Nephron progenitor cell (in vitro differentiated cells): ENCODE measurements around the gene SPATA6L.

ENCODE experiments used
- DNase-seq: peaks from one replicate; pipeline ENCODE4 v3.0.0; 2021
- H3K27ac Mint-ChIP-seq: 2 replicates; pipeline ENCODE4 v1.8.0; 2021; ENCODE audit warnings: mild to moderate bottlenecking, moderate library complexity, mixed read lengths
- H3K27me3 Mint-ChIP-seq: 2 replicates; pipeline ENCODE4 v1.8.0; 2021; ENCODE audit warnings: mild to moderate bottlenecking, low read depth, mixed read lengths; ENCODE audit not compliant: poor library complexity
- H3K36me3 Mint-ChIP-seq: 2 replicates; pipeline ENCODE4 v1.8.0; 2021; ENCODE audit warnings: low read depth, mixed read lengths
- H3K4me1 Mint-ChIP-seq: 2 replicates; pipeline ENCODE4 v1.8.0; 2021; ENCODE audit warnings: mixed read lengths
- H3K4me3 Mint-ChIP-seq: 2 replicates; pipeline ENCODE4 v1.8.0; 2021; ENCODE audit warnings: mild to moderate bottlenecking, moderate library complexity, mixed read lengths
- H3K9me3 Mint-ChIP-seq: 2 replicates; pipeline ENCODE4 v1.8.0; 2021; ENCODE audit warnings: mild to moderate bottlenecking, moderate library complexity, mixed read lengths
- CTCF ChIP-seq: fragments of 200-600 bp; sonication (generic); IDR thresholded peaks from 2 replicates; pipeline ENCODE4 v1.5.0; 2021; ENCODE audit warnings: antibody characterized with exemption

Gene SPATA6L

GRCh38 chr9:4620881-4621555 is 45.3 kb downstream of the SPATA6L start:
- Mint-ChIP-seq H3K27me3 (no peaks in the 10 kb centered on the region), H3K36me3 (no peaks in the 10 kb centered on the region), H3K4me1 (peaks cover 5% of the 10 kb centered on the region), H3K4me3 (no peak overlapping the region), H3K9me3 (no peaks in the 10 kb centered on the region), H3K27ac (no peak overlapping the region)
- DNase-seq: no peak
- TF ChIP-seq CTCF: no peak

- Mint-ChIP-seq H3K9me3 (no peaks in the 10 kb centered on the region), H3K27ac (no peak overlapping the region), H3K4me1 (peaks cover 8% of the 10 kb centered on the region), H3K4me3 (no peak overlapping the region), H3K27me3 (no peaks in the 10 kb centered on the region), H3K36me3 (no peaks in the 10 kb centered on the region)
- TF ChIP-seq CTCF: no peak
- no peak for DNase-seq
These were observed 46.1 kb downstream of the SPATA6L start for GRCh38 chr9:4620057-4620765.

GRCh38 chr9:4618700-4619099 is 47.6 kb downstream of the SPATA6L start:
- H3K27me3 Mint-ChIP-seq: no peaks in the 10 kb centered on the region
- DNase-seq: no peak
- no peak overlapping the region for H3K27ac Mint-ChIP-seq
- no peak for TF ChIP-seq CTCF
- H3K36me3 Mint-ChIP-seq: no peaks in the 10 kb centered on the region
- no peaks in the 10 kb centered on the region for H3K9me3 Mint-ChIP-seq
- no peak overlapping the region for H3K4me3 Mint-ChIP-seq
- H3K4me1 Mint-ChIP-seq: peaks cover 13% of the 10 kb centered on the region

GRCh38 chr9:4617752-4618151 is 48.5 kb downstream of the SPATA6L start:
- H3K9me3 Mint-ChIP-seq: no peaks in the 10 kb centered on the region
- TF ChIP-seq CTCF: no peak
- H3K4me3 Mint-ChIP-seq: no peak overlapping the region
- H3K4me1 Mint-ChIP-seq: peaks cover 13% of the 10 kb centered on the region
- no peak for DNase-seq
- no peak overlapping the region for H3K27ac Mint-ChIP-seq
- no peaks in the 10 kb centered on the region for H3K36me3 Mint-ChIP-seq
- H3K27me3 Mint-ChIP-seq: no peaks in the 10 kb centered on the region

- no peak for DNase-seq
- H3K4me3 Mint-ChIP-seq: no peak overlapping the region
- no peaks in the 10 kb centered on the region for H3K27me3 Mint-ChIP-seq
- H3K36me3 Mint-ChIP-seq: no peaks in the 10 kb centered on the region
- H3K4me1 Mint-ChIP-seq: peaks cover 13% of the 10 kb centered on the region
- no peak for TF ChIP-seq CTCF
- H3K9me3 Mint-ChIP-seq: peaks cover 4% of the 10 kb centered on the region
- no peak overlapping the region for H3K27ac Mint-ChIP-seq
These were observed 50.5 kb downstream of the SPATA6L start for GRCh38 chr9:4615778-4616177.

GRCh38 chr9:4615251-4615650 is 51.0 kb downstream of the SPATA6L start:
- no peak for DNase-seq
- no peaks in the 10 kb centered on the region for H3K36me3 Mint-ChIP-seq
- H3K27me3 Mint-ChIP-seq: no peaks in the 10 kb centered on the region
- peaks cover 4% of the 10 kb centered on the region for H3K9me3 Mint-ChIP-seq
- no peak overlapping the region for H3K27ac Mint-ChIP-seq
- peaks cover 13% of the 10 kb centered on the region for H3K4me1 Mint-ChIP-seq
- H3K4me3 Mint-ChIP-seq: no peak overlapping the region
- TF ChIP-seq CTCF: no peak
